Loucy (cell line): ENCODE data around the gene KDELR3.

Experiments used
- H2AFZ ChIP-seq: fragments of 200-600 bp; sonication (generic); 2 replicates; pipeline ENCODE4 v1.6.0; 2016; ENCODE audit warnings: antibody characterized with exemption, mild to moderate bottlenecking, low read length, moderate library complexity
- H3F3A ChIP-seq: fragments of 200-600 bp; 2 replicates; pipeline ENCODE4 v1.6.0; 2016; ENCODE audit warnings: antibody characterized with exemption, low read depth, mild to moderate bottlenecking
- H3K27me3 ChIP-seq: fragments of 200-600 bp; sonication (generic); 2 replicates; pipeline ENCODE4 v1.6.1; 2014; ENCODE audit warnings: low read length, mild to moderate bottlenecking; ENCODE audit not compliant: insufficient read depth, poor library complexity, severe bottlenecking
- H3K36me3 ChIP-seq: fragments of 200-600 bp; sonication (generic); 2 replicates; pipeline ENCODE4 v1.6.1; 2016; ENCODE audit warnings: low read length; ENCODE audit not compliant: insufficient read depth
- H3K4me1 ChIP-seq: fragments of 200-600 bp; sonication (generic); 2 replicates; pipeline ENCODE4 v1.5.1; 2014; ENCODE audit warnings: low read length, mild to moderate bottlenecking; ENCODE audit not compliant: insufficient read depth, poor library complexity, severe bottlenecking
- H3K4me2 ChIP-seq: fragments of 200-600 bp; sonication (generic); 2 replicates; pipeline ENCODE4 v1.6.0; 2014; ENCODE audit warnings: antibody characterized with exemption, low read length, low read depth, mild to moderate bottlenecking; ENCODE audit not compliant: poor library complexity, severe bottlenecking
- H3K4me3 ChIP-seq: fragments of 200-600 bp; sonication (generic); 2 replicates; pipeline ENCODE4 v1.5.1; 2014; ENCODE audit warnings: low read length, mild to moderate bottlenecking, mixed read lengths; ENCODE audit not compliant: poor library complexity, severe bottlenecking
- H3K79me2 ChIP-seq: fragments of 200-600 bp; sonication (generic); 2 replicates; pipeline ENCODE4 v1.6.1; 2014; ENCODE audit warnings: low read length; ENCODE audit not compliant: insufficient read depth
- H3K9ac ChIP-seq: fragments of 200-600 bp; sonication (generic); 2 replicates; pipeline ENCODE4 v1.6.0; 2014; ENCODE audit warnings: mild to moderate bottlenecking, low read depth, low read length, moderate library complexity; ENCODE audit not compliant: poor library complexity, severe bottlenecking
- H3K9me2 ChIP-seq: fragments of 200-600 bp; sonication (generic); replicated peaks from 2 replicates; pipeline ENCODE4 v1.6.1; 2016; ENCODE audit warnings: low read depth, low read length, mixed read lengths
- H3K9me3 ChIP-seq: fragments of 200-600 bp; sonication (generic); 2 replicates; pipeline ENCODE4 v1.6.1; 2014; ENCODE audit warnings: mild to moderate bottlenecking, antibody characterized with exemption, low read length, low read depth; ENCODE audit not compliant: insufficient read depth
- H4K20me1 ChIP-seq: fragments of 200-600 bp; sonication (generic); 2 replicates; pipeline ENCODE4 v1.6.0; 2014; ENCODE audit warnings: antibody characterized with exemption, low read length, mild to moderate bottlenecking; ENCODE audit not compliant: insufficient read depth, poor library complexity, severe bottlenecking
- CTCF ChIP-seq: fragments of 200-600 bp; sonication (generic); conservative IDR thresholded peaks from 2 replicates; pipeline ENCODE4 v1.5.1; 2014; ENCODE audit warnings: mild to moderate bottlenecking, antibody characterized with exemption, low read length
- EZH2phosphoT487 ChIP-seq: fragments of 200-600 bp; IDR thresholded peaks from 2 replicates; pipeline ENCODE4 v1.6.1; 2018; ENCODE audit warnings: antibody characterized with exemption, mild to moderate bottlenecking, moderate library complexity, borderline replicate concordance

The KDELR3 gene

DNA sequence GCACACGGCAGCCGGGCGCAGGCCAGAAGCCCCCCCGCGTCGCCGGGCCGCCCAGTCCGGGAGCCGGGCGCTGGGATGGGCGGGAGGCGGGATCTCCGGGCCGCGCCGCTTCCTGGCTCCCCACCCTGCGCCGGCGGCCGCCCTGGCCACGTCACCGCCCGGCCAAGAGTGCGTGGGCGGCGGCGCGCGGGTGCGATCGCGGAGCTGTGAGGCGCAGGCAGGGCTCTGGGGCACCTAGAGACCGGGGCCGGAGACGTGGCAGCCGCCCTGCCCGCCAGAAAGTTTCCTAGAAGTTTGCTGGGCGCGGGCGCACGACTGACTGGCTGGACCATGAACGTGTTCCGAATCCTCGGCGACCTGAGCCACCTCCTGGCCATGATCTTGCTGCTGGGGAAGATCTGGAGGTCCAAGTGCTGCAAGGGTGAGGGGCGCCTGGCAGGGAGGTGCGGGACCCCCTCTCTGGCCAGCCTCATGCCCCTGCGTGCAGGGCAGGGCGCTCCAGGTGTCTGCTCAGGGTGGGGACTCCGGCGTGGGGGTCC is at the start of gene KDELR3:
TSS of gene KDELR3 (plus strand) at position 193 of the 539 bp plus-strand sequence. CDS start at position 331, 138 bp downstream.
- no peak within 1 kb of the TSS for H3K4me3 ChIP-seq
- no peaks in the 10 kb centered on the region for H3K36me3 ChIP-seq
- no peak for TF ChIP-seq CTCF
- no peak for TF ChIP-seq EZH2phosphoT487
- no peak within 1 kb of the TSS; the same call in 1 of the 2 replicates for H2AFZ ChIP-seq
- H3K9me2 ChIP-seq: no peaks in the 10 kb centered on the region
- no peak within 1 kb of the TSS for H3K9ac ChIP-seq
- no peaks in the 10 kb centered on the region for H3K79me2 ChIP-seq
- no peak within 1 kb of the TSS for H3K4me2 ChIP-seq
- H3F3A ChIP-seq: no peaks in the 10 kb centered on the region
- no peaks in the 10 kb centered on the region for H3K4me1 ChIP-seq
- H3K9me3 ChIP-seq: no peaks in the 10 kb centered on the region
- no peaks in the 10 kb centered on the region for H4K20me1 ChIP-seq
- peaks cover 6% of the 10 kb centered on the region for H3K27me3 ChIP-seq

GRCh38 chr22:38418589-38418988 is 49.3 kb upstream of the KDELR3 start:
- Histone ChIP-seq H3K9me3 (no peaks in the 10 kb centered on the region), H3K9me2 (no peaks in the 10 kb centered on the region), H3K9ac (no peak overlapping the region), H3F3A (no peaks in the 10 kb centered on the region), H3K79me2 (no peaks in the 10 kb centered on the region), H3K4me2 (no peak overlapping the region), H4K20me1 (no peaks in the 10 kb centered on the region), H3K27me3 (no peaks in the 10 kb centered on the region), H3K4me3 (no peak overlapping the region), H2AFZ (no peak overlapping the region), H3K36me3 (no peaks in the 10 kb centered on the region), H3K4me1 (no peaks in the 10 kb centered on the region)
- no peak for TF ChIP-seq CTCF
- TF ChIP-seq EZH2phosphoT487: no peak

GRCh38 chr22:38419121-38419857 is 48.6 kb upstream of the KDELR3 start:
- Histone ChIP-seq H3K4me1 (no peaks in the 10 kb centered on the region), H3K9me2 (no peaks in the 10 kb centered on the region), H3K9me3 (no peaks in the 10 kb centered on the region), H3F3A (no peaks in the 10 kb centered on the region), H4K20me1 (no peaks in the 10 kb centered on the region), H3K27me3 (no peaks in the 10 kb centered on the region), H3K4me2 (no peak overlapping the region), H3K4me3 (no peak overlapping the region), H3K79me2 (no peaks in the 10 kb centered on the region), H2AFZ (no peak overlapping the region), H3K36me3 (no peaks in the 10 kb centered on the region), H3K9ac (no peak overlapping the region)
- no peak for TF ChIP-seq EZH2phosphoT487
- no peak for TF ChIP-seq CTCF
